ENCODE data around the gene SULT6B1.
"Not testable (repeated sequence)": the region's sequence is repeated elsewhere in the genome, so short reads cannot be mapped to it uniquely, and the experiment has no call there.

Gene SULT6B1

DNA sequence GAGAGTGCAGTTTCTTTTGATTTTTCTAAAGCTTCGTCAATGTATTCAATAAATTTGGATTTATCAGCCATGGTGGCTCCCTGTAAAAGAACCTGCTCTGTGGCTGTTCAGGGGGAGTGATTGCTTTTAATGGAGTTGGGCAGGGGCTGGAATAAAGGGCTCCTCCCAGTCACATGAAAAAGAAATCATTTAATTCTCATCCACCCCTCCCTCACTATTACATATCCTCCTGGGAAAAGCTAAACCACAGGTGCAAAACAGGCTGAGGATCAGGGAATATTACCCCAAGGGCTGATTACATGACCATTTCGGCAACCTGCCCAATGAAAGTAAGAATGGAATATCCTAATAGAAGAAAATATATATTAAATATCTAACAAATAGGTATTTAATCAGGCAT lies at the start of gene SULT6B1:
SULT6B1 (minus strand) TSS at position 101 of the 400 bp plus-strand sequence; CDS start at position 71, 30 bp downstream.
- no peak for DNase-seq (ENCODE audit: low read depth)
- TF ChIP-seq, protein P1, sequence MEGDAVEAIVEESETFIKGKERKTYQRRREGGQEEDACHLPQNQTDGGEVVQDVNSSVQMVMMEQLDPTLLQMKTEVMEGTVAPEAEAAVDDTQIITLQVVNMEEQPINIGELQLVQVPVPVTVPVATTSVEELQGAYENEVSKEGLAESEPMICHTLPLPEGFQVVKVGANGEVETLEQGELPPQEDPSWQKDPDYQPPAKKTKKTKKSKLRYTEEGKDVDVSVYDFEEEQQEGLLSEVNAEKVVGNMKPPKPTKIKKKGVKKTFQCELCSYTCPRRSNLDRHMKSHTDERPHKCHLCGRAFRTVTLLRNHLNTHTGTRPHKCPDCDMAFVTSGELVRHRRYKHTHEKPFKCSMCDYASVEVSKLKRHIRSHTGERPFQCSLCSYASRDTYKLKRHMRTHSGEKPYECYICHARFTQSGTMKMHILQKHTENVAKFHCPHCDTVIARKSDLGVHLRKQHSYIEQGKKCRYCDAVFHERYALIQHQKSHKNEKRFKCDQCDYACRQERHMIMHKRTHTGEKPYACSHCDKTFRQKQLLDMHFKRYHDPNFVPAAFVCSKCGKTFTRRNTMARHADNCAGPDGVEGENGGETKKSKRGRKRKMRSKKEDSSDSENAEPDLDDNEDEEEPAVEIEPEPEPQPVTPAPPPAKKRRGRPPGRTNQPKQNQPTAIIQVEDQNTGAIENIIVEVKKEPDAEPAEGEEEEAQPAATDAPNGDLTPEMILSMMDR (IDR thresholded peaks at IDR 0.05; ENCODE audit: low read depth, low read length, missing control alignments), result no peak
- no peak within 1 kb of the TSS for H3K4me3 ChIP-seq (ENCODE audit: low read depth, low read length)

DNA sequence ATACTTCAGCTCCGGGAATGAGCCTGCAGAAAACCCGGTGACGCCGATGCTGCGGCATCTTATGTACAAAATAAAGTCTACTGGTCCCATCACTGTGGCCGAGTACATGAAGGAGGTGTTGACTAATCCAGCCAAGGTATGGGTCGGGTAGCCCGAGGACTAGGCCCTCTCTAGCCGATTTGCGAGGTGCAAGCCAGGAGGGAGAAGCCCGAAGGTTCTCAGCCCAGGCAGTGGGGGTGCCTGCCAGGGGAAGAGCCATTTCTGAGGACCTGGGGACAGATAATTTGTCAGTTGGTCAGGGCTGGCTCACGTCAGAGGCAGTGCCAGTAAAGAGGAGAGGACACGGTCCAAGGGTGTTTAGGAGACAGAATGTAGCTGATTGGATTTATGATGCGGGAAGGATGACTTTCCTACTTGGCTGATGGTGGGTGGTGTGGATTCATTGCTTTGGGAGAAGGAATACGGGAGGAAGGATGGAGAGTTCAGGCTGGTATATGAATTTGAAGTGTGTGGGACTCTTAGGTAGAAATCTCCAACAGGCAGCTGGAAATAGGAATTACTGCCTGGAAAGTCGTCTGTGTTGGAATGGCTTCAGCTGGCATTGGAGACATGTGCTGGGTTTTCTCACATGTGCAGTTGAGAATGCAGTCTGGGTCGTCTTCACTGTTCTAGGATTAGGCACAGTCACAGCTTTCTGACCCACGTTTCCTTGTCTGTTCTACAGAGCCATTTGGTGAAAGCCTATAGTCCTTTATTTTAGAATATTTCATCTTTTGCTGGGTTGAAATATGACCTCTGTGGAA lies 43.9 kb upstream of the SULT6B1 start:
- TF ChIP-seq, protein P1 (IDR thresholded peaks at IDR 0.05; ENCODE audit: low read depth, low read length, missing control alignments), result no peak
- peak overlapping the region; percentile 98 for H3K4me3 ChIP-seq (ENCODE audit: low read depth, low read length)
- no peak for DNase-seq (ENCODE audit: low read depth)

DNA sequence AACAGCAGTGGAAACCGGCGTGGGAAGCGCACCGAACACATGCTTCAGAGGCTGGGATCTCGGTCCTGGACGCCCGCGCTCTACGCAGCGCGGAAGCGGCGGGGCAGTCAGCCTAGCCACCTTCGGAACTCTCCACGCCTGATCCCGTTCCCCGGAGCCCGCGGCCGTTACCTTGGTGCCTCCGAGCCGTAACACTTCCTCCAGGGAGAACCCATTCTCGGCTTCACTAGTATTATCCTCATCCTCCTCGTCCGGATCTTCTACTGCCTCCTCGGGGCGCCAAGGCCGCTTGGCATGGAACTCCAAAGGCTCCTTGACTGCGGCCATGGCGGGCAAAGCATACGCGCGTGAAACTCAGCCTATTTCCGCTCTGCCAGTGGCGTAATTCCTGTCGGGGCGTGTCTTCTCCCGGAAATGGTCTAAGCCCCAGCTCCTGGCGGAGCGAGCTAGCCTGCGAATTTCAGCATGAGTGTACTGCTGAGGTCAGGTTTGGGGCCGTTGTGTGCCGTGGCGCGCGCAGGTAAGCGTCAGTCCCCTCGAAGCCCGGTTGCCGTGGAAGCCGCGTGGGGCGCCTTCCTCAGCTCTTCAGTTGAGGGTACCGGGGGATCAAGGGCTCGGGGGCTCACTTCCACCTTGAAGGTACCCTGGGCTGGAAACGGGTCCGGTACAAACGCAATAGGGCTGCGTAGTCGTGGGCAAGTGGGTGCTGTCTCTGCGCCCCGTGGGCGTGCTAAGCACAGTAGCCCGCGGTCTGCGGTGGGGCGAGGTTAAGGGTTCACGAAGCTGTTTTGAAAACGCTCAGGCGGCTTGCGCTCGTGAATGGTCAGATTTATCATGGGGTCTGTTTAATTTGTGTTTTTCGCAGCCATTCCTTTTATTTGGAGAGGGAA lies 43.0 kb upstream of the SULT6B1 start, which contains the start of the genes CEBPZ and NDUFAF7:
CEBPZ (minus strand) TSS at position 356 of the 890 bp plus-strand sequence; CDS start at position 327, 29 bp downstream.
NDUFAF7 (plus strand) TSS at position 418 of the 890 bp plus-strand sequence; CDS start at position 466, 48 bp downstream.
- peak within 1 kb of the TSS; percentile 98 for H3K4me3 ChIP-seq (ENCODE audit: low read depth, low read length)
- TF ChIP-seq, protein P1 (IDR thresholded peaks at IDR 0.05; ENCODE audit: low read depth, low read length, missing control alignments), result peak; percentile 6
- peak; percentile 80 for DNase-seq (ENCODE audit: low read depth)

DNA sequence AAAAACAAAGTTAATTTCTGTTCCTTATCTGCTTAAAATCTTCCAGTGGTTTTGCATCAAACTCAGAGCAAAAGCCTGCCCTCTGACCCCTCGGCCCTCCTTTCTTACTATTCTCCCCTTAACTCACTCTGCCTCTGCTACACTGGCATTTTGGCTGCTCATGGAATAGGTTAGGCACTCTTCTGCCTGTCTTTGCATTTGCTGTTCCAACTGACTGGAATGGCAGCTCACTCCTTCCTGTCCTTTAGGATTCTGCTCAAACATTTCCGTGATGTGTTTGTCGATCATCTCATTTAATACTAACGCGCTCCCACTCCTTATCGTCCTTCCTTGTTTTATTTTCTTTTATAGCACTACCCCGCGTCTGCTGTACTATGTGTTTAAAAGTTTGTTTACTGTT lies 42.1 kb upstream of the SULT6B1 start:
- TF ChIP-seq, protein P1 (IDR thresholded peaks at IDR 0.05; ENCODE audit: low read depth, low read length, missing control alignments), result no peak
- DNase-seq (ENCODE audit: low read depth), result no peak
- H3K4me3 ChIP-seq (ENCODE audit: low read depth, low read length), result peak overlapping the region; percentile 98

DNA sequence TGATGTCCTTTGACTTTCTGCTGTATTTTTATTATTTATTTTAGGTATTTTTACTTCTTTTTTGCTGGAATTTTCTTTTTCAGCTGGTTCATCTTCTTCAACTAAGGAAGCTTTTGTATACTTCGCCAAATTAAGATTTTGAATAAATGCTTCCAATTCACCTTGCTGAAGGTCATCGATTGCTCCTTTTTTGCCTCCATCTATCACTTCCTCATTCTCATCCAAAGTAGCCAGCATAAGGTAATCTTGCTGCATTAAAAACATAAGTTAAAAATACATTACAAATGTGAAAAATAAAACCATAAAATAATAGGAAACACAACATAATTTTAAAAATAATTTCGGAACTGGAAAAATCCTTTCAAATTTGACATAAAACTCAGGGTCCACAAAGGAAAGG lies 40.3 kb upstream of the SULT6B1 start:
- TF ChIP-seq, protein P1 (IDR thresholded peaks at IDR 0.05; ENCODE audit: low read depth, low read length, missing control alignments), result no peak
- no peak overlapping the region for H3K4me3 ChIP-seq (ENCODE audit: low read depth, low read length)
- DNase-seq (ENCODE audit: low read depth), result no peak

DNA sequence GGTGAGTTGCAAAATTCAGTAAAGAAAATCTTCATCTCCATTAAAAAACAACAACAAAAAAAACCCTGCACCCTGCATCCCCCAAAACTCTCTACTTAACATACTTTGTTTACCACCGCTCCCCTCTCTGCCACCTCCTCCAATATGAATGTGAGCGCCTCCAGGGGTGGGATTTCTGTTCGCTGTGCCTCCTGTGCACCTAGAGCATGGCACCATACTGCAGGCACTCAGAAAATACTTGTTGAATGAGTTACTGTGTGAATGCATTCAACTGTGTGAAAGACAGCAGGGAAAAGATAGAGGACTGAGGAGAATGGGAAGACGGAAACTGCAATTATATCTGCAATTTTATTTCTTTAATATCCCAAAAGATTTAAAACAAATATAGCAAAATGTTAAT lies 38.4 kb upstream of the SULT6B1 start:
- DNase-seq (ENCODE audit: low read depth), result no peak
- TF ChIP-seq, protein P1 (IDR thresholded peaks at IDR 0.05; ENCODE audit: low read depth, low read length, missing control alignments), result no peak
- H3K4me3 ChIP-seq (ENCODE audit: low read depth, low read length), result no peak overlapping the region

GRCh38 chr2:37225129-37225528 lies 36.7 kb upstream of the SULT6B1 start:
- DNase-seq (ENCODE audit: low read depth); H3K4me3 ChIP-seq (ENCODE audit: low read depth, low read length): not testable (repeated sequence)
